HG03460 (cell line): ENCODE data around the gene GALM.
"Not testable (repeated sequence)": the region's sequence is repeated elsewhere in the genome, so short reads cannot be mapped to it uniquely, and the experiment has no call there.

Experiments used
- ATAC-seq: cut with Tn5 transposase; IDR thresholded peaks from one replicate; pipeline ENCODE4 v1.9.1; 2021; ENCODE audit not compliant: unreplicated experiment

The GALM gene

GRCh38 chr2:38676681-38677080 is 10.8 kb downstream of the GALM start:
- ATAC-seq: no peak

GRCh38 chr2:38680868-38681267 is 15.0 kb downstream of the GALM start:
- ATAC-seq: not testable (repeated sequence)

- ATAC-seq: no peak
Measured at GRCh38 chr2:38682008-38682575, 16.2 kb downstream of the GALM start.

GRCh38 chr2:38682620-38683019 is 16.7 kb downstream of the GALM start:
- ATAC-seq: not testable (repeated sequence)

- no peak for ATAC-seq
Measured at GRCh38 chr2:38683766-38684165, 17.9 kb downstream of the GALM start.

GRCh38 chr2:38685116-38685735 is 19.3 kb downstream of the GALM start:
- no peak for ATAC-seq

GRCh38 chr2:38690499-38691420 is 24.8 kb downstream of the GALM start:
- no peak for ATAC-seq

- no peak for ATAC-seq
Measured at GRCh38 chr2:38691994-38692393, 26.1 kb downstream of the GALM start.

GRCh38 chr2:38692636-38693318 is 26.9 kb downstream of the GALM start:
- ATAC-seq: no peak

GRCh38 chr2:38697116-38697840 is 31.4 kb downstream of the GALM start:
- no peak for ATAC-seq

- ATAC-seq: no peak
Measured at GRCh38 chr2:38698467-38699003, 32.6 kb downstream of the GALM start.

- no peak for ATAC-seq
Measured at GRCh38 chr2:38700113-38700785, 34.3 kb downstream of the GALM start.

GRCh38 chr2:38700881-38701458 is 35.1 kb downstream of the GALM start:
- ATAC-seq: no peak

- no peak for ATAC-seq
Measured at GRCh38 chr2:38701542-38701941, 35.6 kb downstream of the GALM start.

GRCh38 chr2:38702413-38702812 is 36.5 kb downstream of the GALM start:
- ATAC-seq: no peak

GRCh38 chr2:38703336-38703735 is 37.4 kb downstream of the GALM start:
- not testable (repeated sequence) for ATAC-seq

GRCh38 chr2:38704664-38705063 is 38.8 kb downstream of the GALM start:
- ATAC-seq: no peak

- ATAC-seq: no peak
Measured at GRCh38 chr2:38706846-38707345, 41.0 kb downstream of the GALM start.

GRCh38 chr2:38708491-38708890 is 42.6 kb downstream of the GALM start:
- ATAC-seq: not testable (repeated sequence)
